H9 (cell line): ENCODE measurements around the gene GPR160. TPM values are rescaled to one million over a fixed set of nuclear protein-coding genes. Genes with fewer than 3 reads are reported as not detected.

Source experiments
- DNase-seq: peaks from one replicate; pipeline ENCODE4 v3.0.0-alpha.2; 2017
- H2AFZ ChIP-seq: one replicate; pipeline ENCODE4 v1.6.1; 2013; ENCODE audit warnings: mild to moderate bottlenecking, low read length, control low read depth, moderate library complexity
- H2AK5ac ChIP-seq: 2 replicates; pipeline ENCODE4 v1.6.1; 2013; ENCODE audit warnings: low read length, control low read depth, mixed read lengths; ENCODE audit not compliant: insufficient read length
- H2BK120ac ChIP-seq: one replicate; pipeline ENCODE4 v1.6.1; 2013; ENCODE audit warnings: low read depth, mild to moderate bottlenecking, low read length, control low read depth, inconsistent platforms; ENCODE audit not compliant: poor library complexity, severe bottlenecking
- H2BK12ac ChIP-seq: 2 replicates; pipeline ENCODE4 v1.6.1; 2013; ENCODE audit warnings: low read length, control low read depth, mixed read lengths, low read depth; ENCODE audit not compliant: insufficient read length
- H2BK15ac ChIP-seq: 2 replicates; pipeline ENCODE4 v1.6.1; 2013; ENCODE audit warnings: low read depth, low read length, control low read depth
- H2BK20ac ChIP-seq: one replicate; pipeline ENCODE4 v1.6.1; 2013; ENCODE audit warnings: low read depth, mild to moderate bottlenecking, low read length, control low read depth, inconsistent platforms; ENCODE audit not compliant: poor library complexity, severe bottlenecking
- H2BK5ac ChIP-seq: 2 replicates; pipeline ENCODE4 v1.6.1; 2013; ENCODE audit warnings: low read length, control low read depth, mixed read lengths; ENCODE audit not compliant: insufficient read length
- H3K14ac ChIP-seq: 2 replicates; pipeline ENCODE4 v1.6.1; 2013; ENCODE audit warnings: low read length, control low read depth; ENCODE audit not compliant: insufficient read depth
- H3K18ac ChIP-seq: 2 replicates; pipeline ENCODE4 v1.6.1; 2013; ENCODE audit warnings: low read depth, mild to moderate bottlenecking, mixed read lengths, low read length, control low read depth; ENCODE audit not compliant: insufficient read length
- H3K23ac ChIP-seq: 2 replicates; pipeline ENCODE4 v1.6.1; 2013; ENCODE audit warnings: low read length, control low read depth, mixed read lengths, low read depth; ENCODE audit not compliant: insufficient read length
- H3K23me2 ChIP-seq: 2 replicates; pipeline ENCODE4 v1.6.1; 2013; ENCODE audit warnings: low read depth, mild to moderate bottlenecking, mixed read lengths, low read length, control low read depth; ENCODE audit not compliant: insufficient read length, poor library complexity, severe bottlenecking
- H3K27ac ChIP-seq: 2 replicates; pipeline ENCODE4 v1.5.1; 2013; ENCODE audit warnings: low read length, control low read depth, mixed read lengths, low read depth; ENCODE audit not compliant: insufficient read length
- H3K27me3 ChIP-seq: 2 replicates; pipeline ENCODE4 v1.6.1; 2013; ENCODE audit warnings: low read length, control low read depth, inconsistent platforms; ENCODE audit not compliant: insufficient read depth
- H3K4ac ChIP-seq: 2 replicates; pipeline ENCODE4 v1.6.1; 2013; ENCODE audit warnings: low read depth, mild to moderate bottlenecking, control low read depth, inconsistent platforms, low read length, moderate library complexity
- H3K4me1 ChIP-seq: 2 replicates; pipeline ENCODE4 v1.6.1; 2013; ENCODE audit warnings: low read length, control low read depth, inconsistent platforms; ENCODE audit not compliant: insufficient read depth
- H3K4me2 ChIP-seq: 2 replicates; pipeline ENCODE4 v1.6.1; 2013; ENCODE audit warnings: low read length, control low read depth, mixed read lengths; ENCODE audit not compliant: insufficient read length, insufficient read depth
- H3K56ac ChIP-seq: 2 replicates; pipeline ENCODE4 v1.6.1; 2013; ENCODE audit warnings: low read depth, mild to moderate bottlenecking, mixed read lengths, low read length, control low read depth; ENCODE audit not compliant: insufficient read length
- H3K79me1 ChIP-seq: 2 replicates; pipeline ENCODE4 v1.6.1; 2013; ENCODE audit warnings: low read depth, mild to moderate bottlenecking, moderate library complexity, low read length, control low read depth, inconsistent platforms; ENCODE audit not compliant: insufficient read depth, poor library complexity, severe bottlenecking
- H3K79me2 ChIP-seq: 2 replicates; pipeline ENCODE4 v1.6.1; 2013; ENCODE audit warnings: low read length, control low read depth, inconsistent platforms; ENCODE audit not compliant: insufficient read depth
- H3K9ac ChIP-seq: 2 replicates; pipeline ENCODE4 v1.6.1; 2013; ENCODE audit warnings: low read length, control low read depth, mixed read lengths; ENCODE audit not compliant: insufficient read length; ENCODE audit errors: extremely low read depth
- H3K9me3 ChIP-seq: one replicate; pipeline ENCODE4 v1.6.1; 2013; ENCODE audit warnings: low read depth, low read length, inconsistent platforms; ENCODE audit not compliant: control insufficient read depth
- H3T11ph ChIP-seq: one replicate; pipeline ENCODE4 v1.6.1; 2013; ENCODE audit warnings: mild to moderate bottlenecking, low read length, control low read depth, inconsistent platforms
- H4K20me1 ChIP-seq: one replicate; pipeline ENCODE4 v1.6.1; 2013; ENCODE audit not compliant: control insufficient read depth, insufficient read length, insufficient read depth
- H4K5ac ChIP-seq: 2 replicates; pipeline ENCODE4 v1.6.1; 2013; ENCODE audit warnings: low read depth, mild to moderate bottlenecking, mixed read lengths, low read length, control low read depth; ENCODE audit not compliant: insufficient read length
- H4K8ac ChIP-seq: replicated peaks from 2 replicates; pipeline ENCODE4 v1.6.1; 2013; ENCODE audit warnings: low read length, control low read depth, mixed read lengths, low read depth; ENCODE audit not compliant: insufficient read length
- H4K91ac ChIP-seq: 2 replicates; pipeline ENCODE4 v1.6.1; 2013; ENCODE audit warnings: low read depth, mild to moderate bottlenecking, moderate library complexity, mixed read lengths, low read length, control low read depth; ENCODE audit not compliant: insufficient read length
- H3K27ac Mint-ChIP-seq, 3 experiments: 2 replicates in 2 of 3; 3 replicates in 1 of 3; pipeline ENCODE4 v1.8.0; 2020 to 2021; ENCODE audit warnings: mixed read lengths in 3 of 3, mild to moderate bottlenecking in 1 of 3, moderate library complexity in 1 of 3
- H3K27me3 Mint-ChIP-seq: 2 replicates; pipeline ENCODE4 v1.8.0; 2021; ENCODE audit warnings: low read depth, mild to moderate bottlenecking, moderate library complexity, mixed read lengths
- H3K36me3 Mint-ChIP-seq, 3 experiments: 2 replicates in 2 of 3; 3 replicates in 1 of 3; pipeline ENCODE4 v1.8.0; 2020 to 2021; ENCODE audit warnings: low read depth in 3 of 3, mixed read lengths in 3 of 3; ENCODE audit not compliant: insufficient read depth in 1 of 3
- H3K4me1 Mint-ChIP-seq, 2 experiments: 2 replicates each; pipeline ENCODE4 v1.8.0; 2020; ENCODE audit warnings: mixed read lengths in 2 of 2
- H3K4me3 Mint-ChIP-seq, 2 experiments: 2 replicates in 1 of 2; 3 replicates in 1 of 2; pipeline ENCODE4 v1.8.0; 2020 to 2021; ENCODE audit warnings: mild to moderate bottlenecking in 2 of 2, mixed read lengths in 2 of 2, moderate library complexity in 1 of 2
- H3K9me3 Mint-ChIP-seq, 2 experiments: 2 replicates in 1 of 2; 3 replicates in 1 of 2; pipeline ENCODE4 v1.8.0; 2020; ENCODE audit warnings: mild to moderate bottlenecking in 2 of 2, mixed read lengths in 2 of 2, moderate library complexity in 1 of 2
- CTCF ChIP-seq: fragments of 200-600 bp; sonication (generic); conservative IDR thresholded peaks from 3 replicates; pipeline ENCODE4 v1.8.0; 2021; ENCODE audit warnings: antibody characterized with exemption, mild to moderate bottlenecking
- WGBS: extraction: QIAGEN DNeasy Blood & Tissue Kit; methylation state at CpG from one replicate; pipeline ENCODE4 v1.1.7; 2013; ENCODE audit warnings: missing lambda C conversion rate, low lambda C conversion rate, mixed read lengths; ENCODE audit not compliant: insufficient read length; ENCODE audit errors: extremely low coverage; 5-methylcytosine and 5-hydroxymethylcytosine counted together
- total RNA-seq: library from RNA; stranded (reverse); gene quantifications from 2 replicates; pipeline ENCODE4 v1.2.1, GENCODE V29; 2021

GPR160 gene
- total RNA-seq, 1 experiment from 2014 or later: 14.1 TPM

- no peak for DNase-seq
- Mint-ChIP-seq H3K36me3 (no peaks in the 10 kb centered on the region), H3K9me3 (no peaks in the 10 kb centered on the region), H3K4me3 (no peak overlapping the region), H3K4me1 (peaks cover under 1 to 2% of the 10 kb centered on the region in 2 experiments; a peak in 3 of 4 replicates), H3K27me3 (no peaks in the 10 kb centered on the region; the same call in 1 of the 2 replicates), H3K27ac (no peak overlapping the region)
- H3K23ac ChIP-seq: no peak overlapping the region
- no peak overlapping the region for H2BK20ac ChIP-seq
- no peak overlapping the region for H4K8ac ChIP-seq
- H3K79me2 ChIP-seq: no peaks in the 10 kb centered on the region
- H3K14ac ChIP-seq: no peak overlapping the region
- H3K4ac ChIP-seq: no peak overlapping the region
- no peak overlapping the region for H2AFZ ChIP-seq
- no peak overlapping the region for H3K9ac ChIP-seq
- no peaks in the 10 kb centered on the region for H3K23me2 ChIP-seq
- no peak overlapping the region for H3K18ac ChIP-seq
- H2BK12ac ChIP-seq: no peak overlapping the region
- TF ChIP-seq CTCF: no peak
- no peaks in the 10 kb centered on the region for H3K9me3 ChIP-seq
- no peak overlapping the region for H2BK15ac ChIP-seq
- no CpG with 5 or more reads among the region's 4 CpGs for WGBS
- H3K56ac ChIP-seq: no peak overlapping the region
- H3T11ph ChIP-seq: no peak overlapping the region
- H3K4me2 ChIP-seq: no peak overlapping the region
- H3K27me3 ChIP-seq: no peaks in the 10 kb centered on the region
- no peaks in the 10 kb centered on the region for H3K79me1 ChIP-seq
- no peak overlapping the region for H4K91ac ChIP-seq
- no peaks in the 10 kb centered on the region for H4K20me1 ChIP-seq
- no peaks in the 10 kb centered on the region for H3K4me1 ChIP-seq
- no peak overlapping the region for H4K5ac ChIP-seq
- H2BK5ac ChIP-seq: no peak overlapping the region
- no peak overlapping the region for H2AK5ac ChIP-seq
- no peak overlapping the region for H2BK120ac ChIP-seq
- H3K27ac ChIP-seq: no peak overlapping the region
Observed at GRCh38 chr3:170027233-170028102, 10.3 kb upstream of the GPR160 start.
